Motor neuron (in vitro differentiated cells): ENCODE data around the gene PPP4R3A. TPM values are rescaled to one million over a fixed set of nuclear protein-coding genes. Genes with fewer than 3 reads are reported as not detected.
"Not testable (repeated sequence)": the region's sequence is repeated elsewhere in the genome, so short reads cannot be mapped to it uniquely, and the experiment has no call there.

Experiments used
- ATAC-seq, 8 experiments: fragments of 200-7000 bp; cut with Tn5 transposase; replicated peaks in 6 of 8; 2 replicates each; pipeline ENCODE4 v1.8.0; 2021; ENCODE audit warnings: mild to moderate bottlenecking in 8 of 8, moderate library complexity in 8 of 8
- H3K27ac ChIP-seq, 2 donors: fragments of 250-450 bp; sonication (Bioruptor Pico); 2 replicates each; pipeline ENCODE4 v1.9.0; 2021; ENCODE audit warnings: antibody characterized with exemption in 2 of 2, mild to moderate bottlenecking in 2 of 2, moderate library complexity in 1 of 2
- H3K4me1 ChIP-seq, 2 donors: fragments of 250-450 bp; sonication (Bioruptor Pico); replicated peaks in 1 of 2; 2 replicates each; pipeline ENCODE4 v1.6.1; 2021; ENCODE audit warnings: antibody characterized with exemption in 2 of 2, mild to moderate bottlenecking in 2 of 2, moderate library complexity in 1 of 2
- H3K4me3 ChIP-seq, 5 donors: fragments of 250-450 bp; sonication (Bioruptor Pico); 2 replicates each; pipeline ENCODE4 v1.9.0; 2021; ENCODE audit warnings: antibody characterized with exemption in 5 of 5, mild to moderate bottlenecking in 5 of 5, moderate library complexity in 4 of 5
- WGBS, 10 experiments: fragments of 450-650 bp; shearing (Covaris generic); methylation state at CpG; one replicate each; pipeline ENCODE4 v1.0.0; 2022; 5-methylcytosine and 5-hydroxymethylcytosine counted together
- in situ Hi-C, 9 experiments: fragments of 400-800 bp; cut with MboI; loops; one replicate each; pipeline ENCODE4 v1.15.0; 2021; ENCODE audit warnings: low sequenced_read_pairs in 9 of 9, low pct_unique_long_range_greater_than_20kb in 2 of 9; ENCODE audit not compliant: unreplicated experiment in 9 of 9
- total RNA-seq, 8 experiments: library from RNA; unstranded; fragments of 300-600 nt; gene quantifications; 2 replicates each; pipeline versions ENCODE4 v1.2.3 to v1.2.4, GENCODE V29; 2022

The PPP4R3A gene
- total RNA-seq, 8 experiments from 2014 or later = 45.5 to 107 (median 67.4) TPM

GRCh38 chr14:91409928-91410718 is 100.0 kb downstream of the PPP4R3A start:
- 0 to 66% (median 10%) methylated on average over 1 to 8 of the region's 8 CpGs for WGBS, 10 experiments
- in situ Hi-C loops = loop anchor here in 2 of 9 experiments (10.0 to 25.0 kb wide), 2 partner anchors 85 to 98 kb away; no protein-coding TSS in a partner anchor
- no peak overlapping the region for H3K4me3 ChIP-seq

GRCh38 chr14:91409240-91409639 is 100.9 kb downstream of the PPP4R3A start:
- ATAC-seq, H3K4me3 ChIP-seq, H3K27ac ChIP-seq: not testable (repeated sequence)
- 17 to 100% (median 96%) methylated on average over 1 to 4 of the region's 6 CpGs; no CpG with 5 or more reads in 1 of the 10 experiments for WGBS, 10 experiments
- peaks cover 15 to 18% of the 10 kb centered on the region in 2 donors for H3K4me1 ChIP-seq
- in situ Hi-C loops = loop anchor here in 1 of 9 experiments (25.0 kb wide), 1 partner anchor 97 kb away; no protein-coding TSS in a partner anchor

More at GRCh38 chr14:91409928-91410718, 100.0 kb downstream of the PPP4R3A start:
- ATAC-seq = peak; percentile 65 to 96 (median 92)
- Histone ChIP-seq H3K27ac (no peak overlapping the region), H3K4me1 (peaks cover 22% of the 10 kb centered on the region in 2 donors)

Other genes with a start within 250 kb of the PPP4R3A start
- 10 to 100 TPM in 5 of 8 experiments, 1 to 10 TPM in 3; 2.6 to 25.2 (median 10.5) TPM for gene CCDC88C, start 92.5 kb downstream of the PPP4R3A start, total RNA-seq
- gene CATSPERB, start 221.8 kb upstream of the PPP4R3A start, total RNA-seq = 10 to 100 TPM in 1 of 8 experiments, under 1 TPM in 3, not detected in 4; 0.05 to 14.9 (median 0.41) TPM